ENCODE results near the gene FAM193A.

GRCh38 chr4:2487632-2488031, 48.8 kb upstream of the FAM193A start:
- TF ChIP-seq, protein P1, sequence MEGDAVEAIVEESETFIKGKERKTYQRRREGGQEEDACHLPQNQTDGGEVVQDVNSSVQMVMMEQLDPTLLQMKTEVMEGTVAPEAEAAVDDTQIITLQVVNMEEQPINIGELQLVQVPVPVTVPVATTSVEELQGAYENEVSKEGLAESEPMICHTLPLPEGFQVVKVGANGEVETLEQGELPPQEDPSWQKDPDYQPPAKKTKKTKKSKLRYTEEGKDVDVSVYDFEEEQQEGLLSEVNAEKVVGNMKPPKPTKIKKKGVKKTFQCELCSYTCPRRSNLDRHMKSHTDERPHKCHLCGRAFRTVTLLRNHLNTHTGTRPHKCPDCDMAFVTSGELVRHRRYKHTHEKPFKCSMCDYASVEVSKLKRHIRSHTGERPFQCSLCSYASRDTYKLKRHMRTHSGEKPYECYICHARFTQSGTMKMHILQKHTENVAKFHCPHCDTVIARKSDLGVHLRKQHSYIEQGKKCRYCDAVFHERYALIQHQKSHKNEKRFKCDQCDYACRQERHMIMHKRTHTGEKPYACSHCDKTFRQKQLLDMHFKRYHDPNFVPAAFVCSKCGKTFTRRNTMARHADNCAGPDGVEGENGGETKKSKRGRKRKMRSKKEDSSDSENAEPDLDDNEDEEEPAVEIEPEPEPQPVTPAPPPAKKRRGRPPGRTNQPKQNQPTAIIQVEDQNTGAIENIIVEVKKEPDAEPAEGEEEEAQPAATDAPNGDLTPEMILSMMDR (IDR thresholded peaks at IDR 0.05), result no peak
- no peak for TF ChIP-seq POLR2A (IDR thresholded peaks at IDR 0.05)

Measured in right lobe of liver (tissue), 4 donors.